HG02759 (cell line): ENCODE measurements around the gene OR10G2.

Experiments used
- ATAC-seq: cut with Tn5 transposase; IDR thresholded peaks from one replicate; pipeline ENCODE4 v1.9.1; 2021; ENCODE audit warnings: mild to moderate bottlenecking, moderate library complexity; ENCODE audit not compliant: unreplicated experiment

Gene OR10G2

DNA sequence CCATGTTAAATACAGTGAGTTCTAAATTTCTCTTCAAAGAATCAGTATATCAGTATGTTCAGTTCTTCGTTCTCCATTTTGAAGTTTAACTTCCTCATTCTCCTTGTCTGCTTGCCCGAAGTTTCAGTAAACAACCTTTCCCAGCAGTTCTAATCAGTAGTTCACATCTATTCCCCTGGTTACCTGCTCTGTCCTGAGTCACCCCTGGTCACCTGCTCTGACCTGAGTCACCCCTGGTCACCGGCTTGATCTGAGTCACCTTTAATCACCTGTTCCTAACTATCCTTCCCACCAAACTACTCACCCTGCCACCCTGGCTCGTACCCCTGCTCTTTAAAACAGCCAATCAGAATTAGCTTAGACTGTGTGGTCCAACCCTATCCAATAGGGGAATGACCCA lies 45.4 kb downstream of the OR10G2 start:
- no peak for ATAC-seq
